ENCODE results near the gene UBE3B.

UBE3B gene

DNA sequence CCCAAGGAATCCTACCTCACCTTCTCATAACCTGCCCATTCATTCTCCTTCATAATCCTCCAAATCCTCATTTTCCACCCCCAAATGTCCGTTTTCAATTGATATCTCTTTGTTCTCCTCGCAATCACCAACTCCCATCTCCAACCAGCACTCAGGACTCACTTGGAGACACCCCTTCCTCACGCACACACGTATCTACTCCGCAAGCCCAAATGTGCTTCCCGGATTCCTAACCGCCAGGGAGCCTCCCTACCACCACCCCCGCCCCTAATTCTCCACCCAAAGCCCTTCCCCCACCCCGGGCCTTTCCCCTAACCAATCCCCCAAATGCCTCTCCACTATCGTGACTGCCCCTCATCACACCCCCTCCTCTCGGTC is 638 bp upstream of the UBE3B start:
- 0% methylated on average over 11 of the region's 11 CpGs for WGBS
- Histone ChIP-seq H3K4me1 (ENCODE audit: insufficient read depth, low read length) (peaks cover 7% of the 10 kb centered on the region; the same call in 1 of the 2 replicates), H3K9me3 (ENCODE audit: insufficient read depth, low read depth, low read length) (no peaks in the 10 kb centered on the region), H3K4me3 (ENCODE audit: low read length) (peak overlapping the region; percentile 93), H3K27ac (ENCODE audit: low read depth, low read length) (peak overlapping the region; percentile 98; the same call in 1 of the 2 replicates), H3K36me3 (ENCODE audit: insufficient read depth, low read length) (peaks cover 11% of the 10 kb centered on the region), H3K27me3 (ENCODE audit: insufficient read depth, low read length) (no peaks in the 10 kb centered on the region), H3K9ac (ENCODE audit: low read depth, low read length) (peak overlapping the region; percentile 96)

- Histone ChIP-seq H3K9ac (ENCODE audit: low read depth, low read length) (peak overlapping the region; percentile 96), H3K27ac (ENCODE audit: low read depth, low read length) (no peak overlapping the region; the same call in 1 of the 2 replicates), H3K4me1 (ENCODE audit: insufficient read depth, low read length) (peaks cover 7% of the 10 kb centered on the region; the same call in 1 of the 2 replicates), H3K27me3 (ENCODE audit: insufficient read depth, low read length) (no peaks in the 10 kb centered on the region), H3K4me3 (ENCODE audit: low read length) (peak overlapping the region; percentile 93), H3K36me3 (ENCODE audit: insufficient read depth, low read length) (peaks cover 5% of the 10 kb centered on the region), H3K9me3 (ENCODE audit: insufficient read depth, low read depth, low read length) (no peaks in the 10 kb centered on the region)
- 13% methylated on average over 9 of the region's 9 CpGs for WGBS
These were observed 505 bp downstream of the UBE3B start for GRCh38 chr12:109477963-109478315.

GRCh38 chr12:109479761-109480160 is 2.3 kb downstream of the UBE3B start:
- peaks cover 7% of the 10 kb centered on the region; the same call in 1 of the 2 replicates for H3K4me1 ChIP-seq (ENCODE audit: insufficient read depth, low read length)
- no peaks in the 10 kb centered on the region for H3K27me3 ChIP-seq (ENCODE audit: insufficient read depth, low read length)
- H3K4me3 ChIP-seq (ENCODE audit: low read length) = no peak overlapping the region
- no peak overlapping the region for H3K27ac ChIP-seq (ENCODE audit: low read depth, low read length)
- no peak overlapping the region for H3K9ac ChIP-seq (ENCODE audit: low read depth, low read length)
- peaks cover 17% of the 10 kb centered on the region for H3K36me3 ChIP-seq (ENCODE audit: insufficient read depth, low read length)
- H3K9me3 ChIP-seq (ENCODE audit: insufficient read depth, low read depth, low read length) = no peaks in the 10 kb centered on the region
- WGBS = 86% methylated on average over 1 of the region's 1 CpG

DNA sequence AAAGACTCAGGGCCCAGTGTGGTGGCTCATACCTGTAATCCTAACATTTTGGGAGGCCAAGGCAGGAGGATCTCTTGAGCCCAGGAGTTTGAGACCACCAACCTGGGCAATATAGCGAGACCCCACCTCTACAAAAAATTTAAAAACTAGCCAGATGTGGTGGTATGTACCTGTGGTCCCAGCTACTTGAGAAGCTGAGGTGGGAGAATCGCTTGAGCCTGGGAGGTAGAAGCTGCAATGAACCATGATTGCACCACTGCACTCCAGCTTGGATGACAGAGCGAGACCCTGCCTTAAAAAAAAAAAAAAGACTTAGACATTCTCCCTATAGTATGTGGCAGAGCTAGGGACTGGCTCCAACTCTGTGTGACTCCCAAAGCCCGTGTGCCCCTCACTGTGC is 2.9 kb downstream of the UBE3B start:
- Histone ChIP-seq H3K4me3 (ENCODE audit: low read length) (no peak overlapping the region), H3K27me3 (ENCODE audit: insufficient read depth, low read length) (no peaks in the 10 kb centered on the region), H3K9ac (ENCODE audit: low read depth, low read length) (no peak overlapping the region), H3K4me1 (ENCODE audit: insufficient read depth, low read length) (peaks cover 7% of the 10 kb centered on the region; the same call in 1 of the 2 replicates), H3K27ac (ENCODE audit: low read depth, low read length) (no peak overlapping the region), H3K9me3 (ENCODE audit: insufficient read depth, low read depth, low read length) (no peaks in the 10 kb centered on the region), H3K36me3 (ENCODE audit: insufficient read depth, low read length) (peaks cover 23% of the 10 kb centered on the region)
- WGBS = 92% methylated on average over 4 of the region's 4 CpGs

- H3K4me3 ChIP-seq (ENCODE audit: low read length) = no peak overlapping the region
- WGBS = no CpG with 5 or more reads among the region's 1 CpG
- H3K36me3 ChIP-seq (ENCODE audit: insufficient read depth, low read length) = peaks cover 38% of the 10 kb centered on the region
- H3K4me1 ChIP-seq (ENCODE audit: insufficient read depth, low read length) = no peaks in the 10 kb centered on the region
- H3K9ac ChIP-seq (ENCODE audit: low read depth, low read length) = no peak overlapping the region
- no peaks in the 10 kb centered on the region for H3K9me3 ChIP-seq (ENCODE audit: insufficient read depth, low read depth, low read length)
- no peaks in the 10 kb centered on the region for H3K27me3 ChIP-seq (ENCODE audit: insufficient read depth, low read length)
- no peak overlapping the region for H3K27ac ChIP-seq (ENCODE audit: low read depth, low read length)
These were observed 4.4 kb downstream of the UBE3B start for GRCh38 chr12:109481863-109482262.

DNA sequence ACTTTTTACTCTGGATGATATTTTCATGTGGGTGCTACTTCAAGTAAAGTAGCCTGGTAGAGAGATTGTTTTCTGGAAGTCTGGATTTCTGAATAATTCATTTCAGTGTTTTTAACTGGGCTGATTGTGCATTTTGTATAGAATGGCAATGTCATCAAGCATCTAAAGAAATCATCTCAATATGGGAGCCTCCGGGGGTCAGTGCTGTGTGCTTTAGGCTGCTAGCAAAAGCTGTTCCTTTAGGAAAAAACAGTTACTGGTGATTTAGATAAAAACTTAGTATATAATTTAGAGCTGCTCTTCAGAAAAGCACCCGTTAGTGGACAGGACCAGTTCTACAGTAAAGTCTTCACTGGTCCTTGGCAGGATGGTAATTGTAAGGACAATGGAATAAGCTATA is 5.1 kb downstream of the UBE3B start:
- 95% methylated on average over 2 of the region's 2 CpGs for WGBS
- no peak overlapping the region for H3K4me3 ChIP-seq (ENCODE audit: low read length)
- H3K9ac ChIP-seq (ENCODE audit: low read depth, low read length) = no peak overlapping the region
- no peaks in the 10 kb centered on the region for H3K9me3 ChIP-seq (ENCODE audit: insufficient read depth, low read depth, low read length)
- no peaks in the 10 kb centered on the region for H3K27me3 ChIP-seq (ENCODE audit: insufficient read depth, low read length)
- H3K4me1 ChIP-seq (ENCODE audit: insufficient read depth, low read length) = no peaks in the 10 kb centered on the region
- no peak overlapping the region for H3K27ac ChIP-seq (ENCODE audit: low read depth, low read length)
- H3K36me3 ChIP-seq (ENCODE audit: insufficient read depth, low read length) = peaks cover 45% of the 10 kb centered on the region

GRCh38 chr12:109482894-109483293 is 5.5 kb downstream of the UBE3B start:
- no peaks in the 10 kb centered on the region for H3K9me3 ChIP-seq (ENCODE audit: insufficient read depth, low read depth, low read length)
- no peak overlapping the region for H3K4me3 ChIP-seq (ENCODE audit: low read length)
- peaks cover 49% of the 10 kb centered on the region for H3K36me3 ChIP-seq (ENCODE audit: insufficient read depth, low read length)
- H3K9ac ChIP-seq (ENCODE audit: low read depth, low read length) = no peak overlapping the region
- 97% methylated on average over 2 of the region's 2 CpGs for WGBS
- H3K27ac ChIP-seq (ENCODE audit: low read depth, low read length) = no peak overlapping the region
- H3K4me1 ChIP-seq (ENCODE audit: insufficient read depth, low read length) = no peaks in the 10 kb centered on the region
- H3K27me3 ChIP-seq (ENCODE audit: insufficient read depth, low read length) = no peaks in the 10 kb centered on the region

- Histone ChIP-seq H3K27me3 (ENCODE audit: insufficient read depth, low read length) (no peaks in the 10 kb centered on the region), H3K9me3 (ENCODE audit: insufficient read depth, low read depth, low read length) (no peaks in the 10 kb centered on the region), H3K9ac (ENCODE audit: low read depth, low read length) (no peak overlapping the region), H3K36me3 (ENCODE audit: insufficient read depth, low read length) (peaks cover 53% of the 10 kb centered on the region), H3K4me3 (ENCODE audit: low read length) (no peak overlapping the region), H3K27ac (ENCODE audit: low read depth, low read length) (no peak overlapping the region), H3K4me1 (ENCODE audit: insufficient read depth, low read length) (no peaks in the 10 kb centered on the region)
- WGBS = 92% methylated on average over 11 of the region's 11 CpGs
These were observed 5.9 kb downstream of the UBE3B start for GRCh38 chr12:109483346-109483745.

DNA sequence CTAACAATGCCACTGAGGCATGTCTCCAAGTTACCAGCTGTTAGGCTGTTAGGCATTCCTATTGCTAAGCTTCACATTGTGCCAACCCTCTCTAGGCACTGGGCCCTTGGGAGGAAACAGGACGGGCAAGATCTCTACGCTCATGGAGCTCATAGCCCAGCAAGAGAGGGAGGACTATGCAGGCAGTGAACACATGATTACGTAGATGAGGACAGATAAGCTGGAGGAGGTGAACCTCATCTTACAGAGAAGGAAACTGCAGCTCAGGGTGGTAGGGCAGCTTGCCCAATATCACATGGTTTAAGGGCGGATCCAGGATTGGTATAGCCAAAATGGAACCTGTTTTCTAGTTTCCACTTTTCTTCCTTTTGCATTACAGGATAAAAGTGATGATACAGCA is 7.8 kb downstream of the UBE3B start:
- H3K9ac ChIP-seq (ENCODE audit: low read depth, low read length) = no peak overlapping the region
- 93% methylated on average over 4 of the region's 4 CpGs for WGBS
- no peaks in the 10 kb centered on the region for H3K9me3 ChIP-seq (ENCODE audit: insufficient read depth, low read depth, low read length)
- peaks cover 72% of the 10 kb centered on the region for H3K36me3 ChIP-seq (ENCODE audit: insufficient read depth, low read length)
- H3K4me1 ChIP-seq (ENCODE audit: insufficient read depth, low read length) = no peaks in the 10 kb centered on the region
- H3K4me3 ChIP-seq (ENCODE audit: low read length) = no peak overlapping the region
- no peak overlapping the region for H3K27ac ChIP-seq (ENCODE audit: low read depth, low read length)
- H3K27me3 ChIP-seq (ENCODE audit: insufficient read depth, low read length) = no peaks in the 10 kb centered on the region

DNA sequence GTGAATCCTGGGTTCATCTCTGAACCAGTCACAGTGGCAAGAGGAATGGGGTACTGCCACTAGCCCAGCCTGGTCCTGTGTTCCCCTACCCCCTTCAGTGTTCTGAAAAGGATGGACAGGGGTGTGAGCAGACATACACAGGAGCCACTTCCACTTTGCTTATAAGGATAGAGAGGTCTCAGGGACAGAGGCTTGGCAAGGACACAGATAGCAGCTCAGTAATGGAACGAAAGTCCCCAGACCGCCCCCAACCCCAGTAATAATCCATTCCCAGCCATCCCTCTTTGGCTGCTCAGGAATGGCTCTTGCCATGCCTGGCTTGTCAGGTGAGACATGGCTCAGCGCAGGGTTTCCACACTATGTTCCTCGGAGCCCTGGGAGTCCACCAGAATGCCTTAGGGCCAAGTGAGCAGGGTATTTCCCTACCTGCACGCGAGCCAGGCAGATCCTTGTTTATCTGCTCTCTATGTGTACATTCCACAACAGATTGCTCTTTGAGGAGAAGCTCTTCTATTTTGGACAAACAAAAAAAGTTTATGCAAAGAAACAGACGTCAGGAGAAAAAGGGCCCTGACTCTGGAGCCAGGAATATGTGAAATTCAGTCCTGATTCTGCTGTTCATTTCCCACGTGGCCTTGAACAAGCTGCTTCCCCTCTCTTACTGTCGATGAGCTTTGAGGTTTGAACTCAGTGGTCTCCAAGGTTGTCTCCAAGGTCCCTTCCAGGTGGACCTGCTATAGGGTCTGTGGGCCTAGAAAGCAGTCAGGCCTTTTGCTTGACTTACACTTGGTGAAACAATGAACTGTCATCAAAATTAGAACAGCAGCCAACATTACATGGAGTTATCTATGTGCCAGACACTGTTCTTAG is 10.0 kb downstream of the UBE3B start:
- H3K9me3 ChIP-seq (ENCODE audit: insufficient read depth, low read depth, low read length) = no peaks in the 10 kb centered on the region

DNA sequence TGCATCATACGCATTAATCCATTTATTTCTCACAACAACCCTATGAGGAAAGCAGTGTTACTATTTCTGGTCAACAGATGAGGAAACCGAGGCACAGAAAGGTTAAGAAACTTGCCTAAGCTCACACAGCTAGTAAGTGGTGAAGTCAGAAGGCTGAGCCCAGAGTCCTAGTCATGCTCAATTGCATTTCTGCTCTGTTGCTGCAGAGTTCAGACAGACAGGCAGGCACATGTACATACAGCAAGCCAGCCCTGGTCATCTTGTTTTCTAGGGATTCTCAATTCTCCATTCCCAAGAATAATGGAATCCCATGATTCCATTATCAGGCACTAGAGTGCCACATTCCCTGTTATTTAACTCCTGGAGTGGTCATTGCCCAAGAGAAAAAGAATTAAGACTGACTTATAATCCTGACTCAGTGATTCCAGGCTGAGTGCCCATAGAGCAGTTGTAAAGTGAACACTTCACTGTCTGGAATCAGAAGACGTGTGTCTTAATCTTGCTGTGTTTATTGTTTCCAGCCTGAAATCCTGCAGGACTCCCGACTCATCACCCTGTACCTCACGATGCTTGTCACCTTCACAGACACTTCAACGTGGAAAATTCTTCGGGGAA is 10.7 kb downstream of the UBE3B start:
- Histone ChIP-seq H3K4me3 (ENCODE audit: low read length) (no peak overlapping the region), H3K27ac (ENCODE audit: low read depth, low read length) (no peak overlapping the region), H3K9me3 (ENCODE audit: insufficient read depth, low read depth, low read length) (no peaks in the 10 kb centered on the region), H3K36me3 (ENCODE audit: insufficient read depth, low read length) (peaks cover 94% of the 10 kb centered on the region), H3K9ac (ENCODE audit: low read depth, low read length) (no peak overlapping the region), H3K4me1 (ENCODE audit: insufficient read depth, low read length) (no peaks in the 10 kb centered on the region), H3K27me3 (ENCODE audit: insufficient read depth, low read length) (no peaks in the 10 kb centered on the region)
- WGBS = 93% methylated on average over 7 of the region's 7 CpGs

More for the DNA sequence above, 10.0 kb downstream of the UBE3B start:
- H3K4me1 ChIP-seq (ENCODE audit: insufficient read depth, low read length) = no peaks in the 10 kb centered on the region
- H3K4me3 ChIP-seq (ENCODE audit: low read length) = no peak overlapping the region
- 93% methylated on average over 9 of the region's 9 CpGs for WGBS
- H3K9ac ChIP-seq (ENCODE audit: low read depth, low read length) = no peak overlapping the region
- H3K36me3 ChIP-seq (ENCODE audit: insufficient read depth, low read length) = peaks cover 90% of the 10 kb centered on the region
- H3K27me3 ChIP-seq (ENCODE audit: insufficient read depth, low read length) = no peaks in the 10 kb centered on the region
- H3K27ac ChIP-seq (ENCODE audit: low read depth, low read length) = no peak overlapping the region

All from HUES64 (cell line).